Endothelial cell of umbilical vein (primary cell): Measurements from ENCODE around the gene NT5DC4.

Source experiments
- EZH2 ChIP-seq: IDR thresholded peaks from 2 replicates; pipeline ENCODE4 v1.6.1; 2012; ENCODE audit warnings: borderline replicate concordance, low read depth, mild to moderate bottlenecking, moderate library complexity, low read length, inconsistent platforms; ENCODE audit not compliant: severe bottlenecking
- MAX ChIP-seq: IDR thresholded peaks from 2 replicates; pipeline ENCODE4 v1.6.1; 2011; ENCODE audit not compliant: insufficient read depth, insufficient read length
- POLR2A ChIP-seq: IDR thresholded peaks from 2 replicates; pipeline ENCODE4 v1.6.1; 2012; ENCODE audit warnings: low read depth, mild to moderate bottlenecking, control low read depth, low read length
- TF ChIP-seq, protein P1 (sequence below), 2 donors: IDR thresholded peaks; 1 replicate in 1 of 2; 2 replicates in 1 of 2; pipeline ENCODE4 v1.5.1; 2011; ENCODE audit warnings: low read length in 2 of 2, mild to moderate bottlenecking in 2 of 2, moderate library complexity in 2 of 2, control low read depth in 1 of 2, inconsistent platforms in 1 of 2, low read depth in 1 of 2; ENCODE audit not compliant: insufficient read depth in 1 of 2; ENCODE audit errors: extremely low read depth in 1 of 2

DNA sequence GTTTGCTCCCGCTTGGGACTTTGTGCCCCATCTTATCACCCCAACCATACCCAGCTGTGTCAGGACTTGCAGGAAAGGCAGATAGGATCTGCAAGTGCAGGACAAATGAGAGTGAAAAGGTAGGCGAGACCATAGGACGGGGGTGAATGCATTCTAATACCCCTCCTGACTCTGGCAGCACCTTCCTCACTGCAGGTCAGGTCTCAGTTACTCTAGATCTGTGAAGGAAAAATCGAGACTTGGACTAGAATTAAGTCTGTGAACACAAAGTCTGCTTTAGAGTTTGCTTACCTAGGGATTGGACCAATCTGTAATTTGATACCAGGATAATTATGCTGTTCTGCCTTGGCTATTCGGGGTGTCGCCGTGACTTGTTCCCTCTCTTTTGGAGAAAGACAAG is 19.7 kb downstream of the NT5DC4 start:
- TF ChIP-seq POLR2A (no peak), EZH2 (no peak), MAX (no peak)
- TF ChIP-seq, protein P1, sequence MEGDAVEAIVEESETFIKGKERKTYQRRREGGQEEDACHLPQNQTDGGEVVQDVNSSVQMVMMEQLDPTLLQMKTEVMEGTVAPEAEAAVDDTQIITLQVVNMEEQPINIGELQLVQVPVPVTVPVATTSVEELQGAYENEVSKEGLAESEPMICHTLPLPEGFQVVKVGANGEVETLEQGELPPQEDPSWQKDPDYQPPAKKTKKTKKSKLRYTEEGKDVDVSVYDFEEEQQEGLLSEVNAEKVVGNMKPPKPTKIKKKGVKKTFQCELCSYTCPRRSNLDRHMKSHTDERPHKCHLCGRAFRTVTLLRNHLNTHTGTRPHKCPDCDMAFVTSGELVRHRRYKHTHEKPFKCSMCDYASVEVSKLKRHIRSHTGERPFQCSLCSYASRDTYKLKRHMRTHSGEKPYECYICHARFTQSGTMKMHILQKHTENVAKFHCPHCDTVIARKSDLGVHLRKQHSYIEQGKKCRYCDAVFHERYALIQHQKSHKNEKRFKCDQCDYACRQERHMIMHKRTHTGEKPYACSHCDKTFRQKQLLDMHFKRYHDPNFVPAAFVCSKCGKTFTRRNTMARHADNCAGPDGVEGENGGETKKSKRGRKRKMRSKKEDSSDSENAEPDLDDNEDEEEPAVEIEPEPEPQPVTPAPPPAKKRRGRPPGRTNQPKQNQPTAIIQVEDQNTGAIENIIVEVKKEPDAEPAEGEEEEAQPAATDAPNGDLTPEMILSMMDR (IDR thresholded peaks at IDR 0.05; ENCODE audit: extremely low read depth in 1 of 2, insufficient read depth in 1 of 2, low read depth in 1 of 2, low read length in 2 of 2), result no peak
